HG03097 (cell line): ENCODE data around the gene SFTPB.
"Not testable (repeated sequence)": the region's sequence is repeated elsewhere in the genome, so short reads cannot be mapped to it uniquely, and the experiment has no call there.

Source experiments
- ATAC-seq: cut with Tn5 transposase; IDR thresholded peaks from one replicate; pipeline ENCODE4 v1.9.1; 2021; ENCODE audit not compliant: unreplicated experiment, low FRiP score

The SFTPB gene

DNA sequence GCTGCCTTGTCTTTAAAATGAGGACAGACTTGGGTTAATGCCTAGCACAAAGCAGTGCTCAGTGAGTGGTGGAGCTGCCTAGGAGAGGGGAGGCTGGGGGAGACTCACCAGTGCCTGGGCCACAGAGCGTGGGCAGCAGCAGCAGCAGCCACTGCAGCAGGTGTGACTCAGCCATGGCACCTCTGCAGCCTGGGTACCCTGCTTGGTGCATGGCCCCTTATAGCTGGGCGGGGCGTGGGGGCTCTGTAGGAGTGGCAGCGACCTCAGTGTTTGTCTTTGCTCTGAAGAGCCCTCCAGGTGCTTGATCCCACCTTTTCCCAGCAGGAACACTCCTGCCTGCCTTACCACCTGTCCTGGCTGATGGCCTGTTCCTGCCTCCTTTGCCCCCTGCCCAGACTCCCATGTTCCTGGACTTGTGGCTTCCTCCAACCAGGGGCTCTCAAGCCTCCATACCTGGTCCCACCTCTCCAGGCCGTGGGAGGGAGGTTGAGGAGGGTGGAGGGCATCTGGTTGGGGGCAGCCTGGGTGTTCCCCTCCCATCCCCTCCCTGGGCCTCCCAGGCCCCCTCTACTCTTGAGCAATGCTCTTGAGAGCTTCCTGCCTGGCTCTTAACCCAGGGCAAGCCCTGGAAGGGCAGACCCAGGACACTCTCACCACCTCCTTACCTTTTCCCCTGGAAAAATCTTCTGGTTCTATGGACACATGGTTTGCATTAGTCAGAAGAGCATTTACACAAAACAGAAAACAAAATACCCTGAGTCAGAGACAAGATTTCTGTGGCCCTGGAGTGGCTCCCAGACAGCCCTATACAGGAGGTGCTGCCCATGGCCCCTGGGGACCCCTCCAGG is at the start of gene SFTPB:
SFTPB (minus strand) TSS at position 191 of the 848 bp plus-strand sequence; CDS start at position 175, 16 bp downstream.
- ATAC-seq, result no peak

DNA sequence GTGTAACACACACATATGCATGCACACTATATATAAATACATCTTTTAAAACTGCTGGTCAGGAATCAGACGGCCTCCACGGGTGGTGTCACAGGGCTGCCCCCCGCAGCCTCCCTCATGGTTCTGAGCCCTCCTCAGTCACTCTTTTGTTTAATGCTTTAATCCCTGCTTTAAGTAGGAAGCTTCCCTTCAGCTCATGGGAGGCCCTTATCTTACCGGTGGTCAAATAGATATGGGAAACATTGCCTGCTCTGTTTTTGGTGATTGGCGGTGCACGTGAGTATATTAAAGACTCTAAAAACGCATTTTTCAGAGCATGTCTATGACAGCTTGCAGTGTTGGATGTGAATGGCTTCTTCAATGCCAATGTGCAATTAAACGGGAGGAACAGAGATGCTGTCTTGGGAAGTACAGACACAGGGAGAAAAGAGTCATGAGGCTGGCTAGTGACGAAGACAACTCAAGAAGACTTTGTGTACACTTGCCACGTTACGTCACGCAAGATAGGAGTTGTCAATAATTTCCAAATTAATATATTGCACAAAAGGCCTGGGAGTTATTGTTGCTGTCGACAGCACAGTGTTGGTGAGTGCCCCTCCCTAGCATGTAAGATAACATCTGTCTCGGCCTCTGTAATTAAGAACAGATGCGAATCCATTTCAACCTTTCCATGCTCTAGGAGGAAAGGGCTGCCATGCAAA is 49.5 kb upstream of the SFTPB start:
- ATAC-seq, result no peak

DNA sequence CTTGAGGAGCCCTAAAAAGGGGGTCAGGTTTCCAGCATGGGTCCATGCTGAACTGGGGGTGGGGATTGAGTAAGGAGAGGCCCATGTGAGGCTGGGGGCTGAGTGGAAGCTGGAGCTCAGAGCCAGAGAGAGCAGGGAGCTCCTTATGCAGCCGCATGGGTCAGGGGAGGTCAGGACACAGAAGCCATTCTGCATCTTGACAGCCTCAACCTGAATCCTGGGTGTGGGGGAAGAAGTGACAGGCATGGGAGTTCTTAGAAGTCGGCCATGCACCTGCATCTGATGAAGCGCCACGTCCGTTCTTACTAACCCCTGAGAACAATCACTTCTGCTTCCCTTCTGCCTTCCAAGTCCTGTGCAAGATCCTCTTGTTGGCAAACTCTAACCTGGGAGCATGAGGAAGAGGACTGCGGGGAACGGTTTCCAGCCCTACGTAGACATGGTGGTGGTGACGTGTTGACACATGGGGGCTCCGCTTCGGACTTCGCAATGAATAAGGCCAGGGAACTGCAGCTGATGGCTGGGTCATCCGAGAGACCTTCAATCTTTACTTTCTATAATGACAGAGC is 48.4 kb upstream of the SFTPB start:
- ATAC-seq, result no peak

DNA sequence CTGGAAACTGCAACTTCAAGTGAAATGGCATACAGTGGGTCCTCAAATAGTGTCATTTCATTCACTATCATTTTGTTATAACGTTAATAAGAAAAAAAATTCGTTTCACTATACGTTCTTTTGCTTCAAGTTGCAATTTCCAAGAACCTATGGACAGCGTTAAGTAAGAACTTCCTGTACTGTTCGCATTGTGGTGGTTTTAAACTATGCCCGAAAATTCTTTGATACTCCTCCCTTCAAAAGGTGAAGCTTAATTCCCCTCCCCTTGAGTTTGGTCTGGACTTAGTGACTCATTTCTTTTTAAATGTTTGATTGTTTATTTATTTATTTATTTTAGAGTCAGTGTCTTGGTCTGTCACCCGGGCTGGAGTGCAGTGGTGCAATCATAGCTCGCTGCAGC is 46.8 kb upstream of the SFTPB start:
- no peak for ATAC-seq

DNA sequence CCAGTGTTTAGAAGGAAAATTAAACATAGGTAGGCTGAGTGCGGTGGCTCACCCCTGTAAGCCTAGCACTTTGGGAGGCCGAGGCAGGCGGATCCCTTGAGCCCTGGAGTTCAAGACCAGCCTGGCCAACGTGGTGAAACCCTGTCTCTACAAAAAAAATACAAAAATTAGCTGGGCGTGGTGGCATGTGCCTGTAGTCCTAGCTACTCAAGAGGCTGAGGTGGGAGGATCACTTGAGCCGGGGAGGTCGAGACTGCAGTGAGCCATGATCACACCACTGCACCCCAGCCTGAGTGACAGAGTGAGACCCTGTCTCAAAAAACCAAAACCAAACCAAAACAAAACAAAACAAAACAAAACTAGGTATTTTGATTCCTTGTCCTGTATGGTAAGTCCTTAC is 46.4 kb upstream of the SFTPB start:
- not testable (repeated sequence) for ATAC-seq

DNA sequence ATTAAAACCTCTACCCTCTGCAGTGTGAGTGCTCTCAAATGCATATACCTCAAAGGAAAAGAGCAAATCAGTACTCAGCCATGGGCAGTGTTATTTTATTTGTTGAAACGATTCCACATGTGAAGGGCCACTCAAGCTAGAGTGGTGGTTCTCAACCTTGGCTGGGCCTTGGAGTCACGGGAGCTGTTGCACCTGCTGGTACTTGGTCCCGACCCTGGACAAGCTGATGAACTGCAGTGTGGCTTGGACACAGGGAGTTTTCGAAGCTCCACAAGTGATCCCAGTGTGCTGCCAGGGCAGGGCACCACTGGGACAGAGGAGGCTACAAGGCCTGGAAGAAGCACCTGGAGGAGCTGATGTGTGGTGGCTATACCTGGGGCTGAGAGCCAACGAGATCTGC is 45.8 kb upstream of the SFTPB start:
- ATAC-seq, result no peak

DNA sequence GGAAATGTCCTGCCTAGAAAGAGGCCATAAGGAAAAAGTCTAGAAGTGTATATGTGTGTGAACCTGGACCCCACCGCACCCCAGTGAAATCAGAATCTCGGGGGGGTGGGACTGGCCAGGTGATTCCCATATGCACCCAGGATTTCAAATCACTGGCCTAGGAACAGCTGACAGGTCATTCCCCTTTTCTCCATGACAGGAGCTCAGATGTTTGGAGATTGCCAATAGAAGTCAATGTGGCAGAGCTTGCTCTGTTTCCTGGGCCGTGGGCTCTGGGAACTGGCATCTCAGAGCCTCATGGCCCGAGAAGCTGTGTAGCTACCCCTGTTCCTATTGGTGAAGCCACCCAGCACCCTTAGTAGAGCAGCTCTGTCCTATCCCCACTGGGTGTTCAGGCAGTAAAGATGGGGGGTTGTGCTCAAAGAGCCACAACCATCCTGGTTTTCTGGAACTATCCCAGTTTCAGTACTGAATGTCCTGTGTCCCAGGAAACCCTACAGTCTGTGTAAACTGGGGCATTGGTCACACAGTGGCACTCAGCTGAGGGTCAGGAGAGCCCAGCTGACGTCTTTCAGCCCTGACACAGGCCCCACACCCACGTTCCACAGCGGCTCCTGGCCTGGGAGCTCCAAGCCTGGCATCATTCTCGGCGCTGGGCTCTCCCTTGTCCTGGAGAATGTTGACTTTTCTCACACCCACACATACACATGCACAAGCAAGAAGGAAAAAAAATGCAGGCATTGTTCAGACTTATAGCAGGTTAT is 45.0 kb upstream of the SFTPB start:
- no peak for ATAC-seq

DNA sequence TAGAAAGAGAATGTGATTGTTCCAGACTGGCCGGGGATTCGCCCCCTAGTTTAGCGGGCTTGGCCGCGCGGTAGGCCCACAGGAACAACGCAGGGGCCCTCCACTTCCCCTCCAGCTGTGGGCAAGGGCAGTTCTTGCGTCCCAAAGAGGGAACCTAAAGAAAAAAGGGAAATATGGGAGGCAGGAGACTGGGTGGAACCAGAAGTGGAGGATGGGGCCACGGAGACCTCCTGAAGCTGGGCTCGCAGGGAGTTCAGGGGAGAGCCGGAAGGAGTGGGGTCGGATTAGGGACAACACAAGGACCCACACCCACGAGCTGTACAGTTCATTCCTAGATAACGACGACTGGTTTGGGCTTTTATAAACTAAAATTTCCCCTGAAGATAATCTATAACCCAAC is 44.3 kb upstream of the SFTPB start:
- no peak for ATAC-seq

DNA sequence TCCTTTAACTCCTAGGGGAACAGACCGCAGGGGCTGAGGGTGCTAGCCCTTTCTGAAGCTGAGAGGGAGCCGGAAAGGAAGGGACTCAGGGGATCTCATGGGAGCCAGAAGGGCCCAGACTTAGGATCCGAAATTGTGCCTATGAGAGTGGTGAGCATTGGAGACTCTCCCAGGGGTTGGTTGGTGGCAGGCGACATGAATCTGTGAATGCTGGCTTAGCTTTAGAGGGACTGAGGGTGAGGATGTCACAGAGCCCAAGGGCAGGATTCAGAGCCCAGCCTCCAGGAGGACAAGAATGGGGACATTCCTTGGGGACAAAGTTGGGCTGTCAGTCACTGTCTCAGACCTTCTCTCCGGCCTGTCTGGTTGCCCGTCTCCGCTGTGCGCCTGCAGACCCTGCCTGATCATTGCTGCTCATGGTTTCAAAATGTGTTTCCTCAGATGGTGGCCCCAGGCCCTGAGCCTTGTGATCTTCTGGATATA is 43.6 kb upstream of the SFTPB start:
- ATAC-seq, result no peak

DNA sequence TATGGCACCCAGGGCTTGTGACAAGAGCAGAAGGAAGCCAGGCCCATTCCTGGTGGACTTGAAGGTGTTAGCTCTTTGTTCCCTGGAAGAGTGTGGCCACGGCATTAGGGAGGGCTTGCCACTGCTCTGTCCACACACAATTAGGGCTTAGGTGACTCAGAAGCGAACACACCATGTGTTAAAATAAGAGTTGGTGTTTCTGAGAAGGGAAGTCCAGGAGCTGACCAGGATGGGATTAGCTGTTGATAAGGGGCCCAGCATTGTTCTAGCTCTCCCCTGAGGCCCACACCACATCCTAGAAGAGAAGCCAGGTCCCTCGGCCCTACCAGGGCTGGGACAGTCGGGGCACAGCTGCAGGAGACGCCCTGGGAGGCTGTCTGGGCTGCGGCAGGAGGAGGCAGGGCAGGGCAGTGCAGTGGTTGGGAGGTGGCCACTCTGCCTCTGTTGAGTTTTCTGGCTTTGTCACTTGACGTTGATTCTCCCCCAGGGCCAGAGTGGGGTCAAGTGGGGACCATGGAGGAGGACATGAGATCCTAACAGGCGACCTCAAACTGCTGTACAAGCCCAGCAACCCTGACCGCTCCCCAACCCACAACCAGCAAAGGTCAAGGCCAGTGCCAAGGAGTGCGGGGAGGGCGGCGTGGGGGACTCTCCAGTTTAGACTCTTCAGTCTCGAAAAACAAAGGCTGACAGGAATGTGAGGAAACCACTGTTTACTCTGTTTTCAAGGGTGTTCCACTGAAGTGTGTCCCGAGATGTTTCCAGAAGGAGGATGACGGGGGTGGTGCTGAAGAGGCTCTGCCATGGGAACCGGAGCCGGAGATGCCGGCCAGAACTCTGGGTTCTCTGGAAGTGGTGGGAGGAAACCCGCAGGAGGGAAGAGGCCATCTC is 42.9 kb upstream of the SFTPB start:
- no peak for ATAC-seq

DNA sequence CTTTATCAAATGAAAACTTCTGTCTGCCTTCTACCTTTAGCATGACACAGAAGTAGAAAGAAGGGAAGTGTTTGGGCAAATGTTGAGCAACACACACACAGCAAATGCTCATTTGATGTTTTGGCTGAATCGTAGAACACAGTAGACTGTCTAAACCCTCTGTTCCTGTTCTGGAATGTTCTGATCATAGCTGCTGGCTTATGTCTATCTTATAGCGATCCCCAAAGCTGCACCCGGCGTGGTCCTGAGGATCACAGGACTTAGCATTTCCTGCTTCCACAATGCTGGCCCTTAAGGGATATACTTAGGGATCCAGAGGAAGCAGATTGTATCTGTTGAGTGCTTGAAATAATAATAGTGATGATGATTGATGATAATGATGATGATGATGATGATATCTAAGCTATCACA is 41.4 kb upstream of the SFTPB start:
- no peak for ATAC-seq

DNA sequence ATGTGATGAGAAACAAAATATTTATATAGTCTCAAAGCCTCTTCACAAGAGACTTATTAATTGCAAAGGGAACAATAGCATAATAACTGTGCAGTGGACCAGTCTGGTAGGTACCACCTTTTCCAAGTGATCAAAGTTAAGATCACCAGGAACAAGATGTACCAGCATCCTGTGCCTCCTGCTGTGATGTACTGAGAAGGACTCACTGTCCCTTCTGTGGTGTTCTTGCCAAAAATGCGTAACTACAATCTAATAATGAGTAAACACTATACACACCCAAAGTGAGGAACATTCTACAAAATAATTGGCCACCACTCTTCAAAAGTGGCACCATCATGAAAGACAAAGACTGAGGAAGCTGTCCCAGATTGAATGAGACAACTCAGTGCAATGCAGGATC is 40.6 kb upstream of the SFTPB start:
- ATAC-seq, result no peak

DNA sequence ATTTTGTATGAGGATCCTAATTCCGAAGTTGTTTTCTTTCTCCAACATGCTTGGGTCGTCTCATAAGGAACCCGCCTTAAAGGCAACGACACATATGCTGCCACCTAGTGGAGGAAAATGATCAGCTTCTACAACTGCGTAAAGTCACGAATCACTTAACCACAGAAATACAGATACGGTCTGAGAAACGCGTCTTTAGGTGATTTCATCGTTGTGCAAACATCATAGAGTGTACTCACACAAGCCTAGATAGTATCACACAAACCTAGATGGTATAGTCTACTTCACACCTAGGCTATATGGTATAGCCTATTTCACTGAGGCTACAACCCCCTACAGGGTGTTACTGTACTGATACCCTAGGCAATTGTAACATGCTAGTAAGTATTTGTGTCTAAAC is 39.3 kb upstream of the SFTPB start:
- no peak for ATAC-seq

DNA sequence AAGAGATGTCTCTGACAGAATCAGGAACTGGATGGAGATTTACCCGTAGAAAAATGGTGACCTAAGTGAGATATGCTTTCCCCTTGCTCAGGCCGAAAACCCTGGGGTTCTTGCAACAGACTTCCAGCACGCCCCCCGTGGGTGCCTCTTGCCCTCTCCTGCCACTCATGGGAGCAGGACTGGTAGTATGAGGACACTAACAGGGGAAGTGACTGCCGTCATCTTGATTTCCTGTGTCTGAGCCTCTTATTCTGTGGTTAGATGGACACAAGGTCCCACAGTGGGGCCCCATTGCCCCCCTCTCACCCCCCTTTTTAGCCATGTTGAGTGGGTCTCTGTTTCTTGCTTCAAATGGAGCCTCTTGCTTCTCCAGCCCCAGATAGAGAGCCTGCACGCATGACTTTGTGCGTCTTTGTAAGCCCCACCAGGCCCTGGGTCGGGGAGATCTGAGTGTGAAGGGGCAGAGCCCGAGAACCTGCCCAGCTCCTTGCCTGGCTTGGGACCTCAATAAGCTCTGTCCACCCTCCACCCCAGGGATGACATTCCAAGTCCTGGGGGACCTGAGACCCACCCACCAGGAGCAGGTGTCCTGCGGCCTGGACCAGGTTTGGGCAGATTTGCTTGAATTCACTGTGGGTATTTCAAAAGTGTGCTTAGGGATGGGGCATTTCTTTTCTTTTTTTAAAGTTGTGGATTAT is 38.7 kb upstream of the SFTPB start:
- ATAC-seq, result no peak

DNA sequence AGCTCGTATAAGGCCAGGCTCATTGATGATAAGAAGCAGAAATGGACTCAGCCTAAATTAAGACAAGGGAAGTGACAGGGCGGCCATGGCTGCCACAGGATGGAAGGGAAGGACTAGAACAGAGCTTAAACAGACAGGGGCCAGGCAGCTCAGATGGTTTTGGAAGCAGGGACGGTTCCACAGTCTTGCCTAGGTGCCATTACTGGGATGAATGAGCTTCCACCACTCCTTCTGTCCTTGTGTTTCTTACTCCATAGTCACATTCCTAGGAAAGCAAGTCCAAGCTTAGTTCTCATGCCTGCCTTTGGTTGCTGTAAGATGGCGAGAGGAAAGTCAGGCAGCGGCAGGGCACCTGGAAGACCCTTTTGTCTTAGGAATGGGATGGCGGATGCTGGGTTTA is 38.1 kb upstream of the SFTPB start:
- no peak for ATAC-seq

DNA sequence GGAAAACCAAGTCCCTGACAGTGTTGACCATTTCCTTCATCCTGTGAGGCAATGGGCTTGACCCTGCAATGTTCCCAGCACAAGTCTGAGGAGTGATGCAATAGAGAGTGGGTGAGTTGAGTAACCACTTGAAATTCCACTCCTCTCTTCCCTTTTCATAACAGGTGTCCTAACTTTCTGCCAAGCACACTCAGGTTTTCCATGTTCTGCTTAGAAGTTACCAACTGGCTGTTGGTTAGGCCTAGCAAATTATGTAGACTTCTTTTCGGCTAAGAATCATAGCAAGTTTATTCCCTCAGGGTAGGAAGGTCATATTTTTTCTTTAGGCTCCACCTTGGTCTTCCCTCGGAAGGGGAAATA is 37.7 kb upstream of the SFTPB start:
- ATAC-seq, result no peak

DNA sequence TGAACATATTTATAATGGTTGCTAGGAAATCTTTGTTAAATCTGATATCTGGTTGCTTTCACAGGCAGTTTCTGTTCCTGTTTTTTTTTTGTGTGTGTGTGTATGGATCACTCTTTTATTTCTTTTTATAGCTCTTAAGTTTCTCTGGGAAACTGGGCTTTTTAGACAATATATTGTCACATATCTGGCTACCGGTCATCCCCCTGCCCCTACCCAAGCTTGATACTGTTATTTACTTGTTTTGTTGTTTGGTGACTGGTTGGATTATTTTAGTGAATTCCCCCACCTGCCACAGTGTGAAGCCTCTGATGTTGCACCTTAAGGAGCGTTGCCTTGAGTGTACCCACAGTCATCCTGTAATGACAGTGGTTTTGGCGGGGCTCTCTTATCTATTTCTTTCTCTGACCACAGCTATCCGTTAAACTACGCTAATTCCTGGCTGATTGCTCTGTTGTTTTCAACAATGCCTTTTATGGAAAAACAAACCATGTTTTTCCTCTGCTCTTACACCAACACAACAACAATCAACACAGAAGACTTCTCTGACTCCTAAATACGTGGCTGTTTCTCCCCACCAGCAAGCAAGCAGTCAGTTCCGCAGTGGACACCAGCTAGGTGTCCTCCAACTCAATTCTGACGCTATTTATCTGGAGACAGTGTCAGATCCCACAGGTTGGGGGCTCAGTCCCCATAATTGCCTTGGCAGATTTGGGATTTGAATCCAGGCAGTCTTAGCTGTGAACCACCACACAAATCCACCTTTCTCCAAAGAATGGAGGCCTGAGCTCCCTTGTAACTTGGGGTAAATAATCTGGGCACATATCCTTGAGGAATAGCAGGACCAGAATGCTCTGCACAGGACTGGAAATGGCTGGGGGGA is 37.0 kb upstream of the SFTPB start:
- no peak for ATAC-seq

DNA sequence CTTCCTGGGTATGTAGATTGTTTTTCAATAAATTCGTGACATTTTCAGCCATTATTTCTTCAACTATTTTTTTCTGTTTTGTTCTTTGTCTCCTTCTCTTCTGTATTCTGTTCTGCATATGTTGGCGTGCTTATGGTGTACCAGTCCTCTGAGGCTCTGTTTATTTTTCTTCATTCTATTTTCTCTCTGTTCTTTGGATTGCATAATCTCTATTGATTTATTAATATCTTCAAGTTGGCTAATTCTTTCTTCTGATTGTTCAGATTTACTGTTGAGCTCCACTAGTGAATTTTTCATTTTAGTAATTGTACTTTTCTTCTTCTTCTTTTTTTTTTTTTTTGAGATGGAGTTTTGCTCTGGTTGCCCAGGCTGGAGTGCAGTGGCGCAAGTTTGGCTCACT is 36.0 kb upstream of the SFTPB start:
- ATAC-seq, result no peak
